Ecto neural progenitor cell (in vitro differentiated cells): ENCODE results near the gene TPI1.
"Not testable (repeated sequence)": the region's sequence is repeated elsewhere in the genome, so short reads cannot be mapped to it uniquely, and the experiment has no call there.

ENCODE experiments used
- DNase-seq: peaks from one replicate; pipeline ENCODE4 v3.0.0-alpha.2; 2018; ENCODE audit warnings: low spot score

TPI1 gene

DNA sequence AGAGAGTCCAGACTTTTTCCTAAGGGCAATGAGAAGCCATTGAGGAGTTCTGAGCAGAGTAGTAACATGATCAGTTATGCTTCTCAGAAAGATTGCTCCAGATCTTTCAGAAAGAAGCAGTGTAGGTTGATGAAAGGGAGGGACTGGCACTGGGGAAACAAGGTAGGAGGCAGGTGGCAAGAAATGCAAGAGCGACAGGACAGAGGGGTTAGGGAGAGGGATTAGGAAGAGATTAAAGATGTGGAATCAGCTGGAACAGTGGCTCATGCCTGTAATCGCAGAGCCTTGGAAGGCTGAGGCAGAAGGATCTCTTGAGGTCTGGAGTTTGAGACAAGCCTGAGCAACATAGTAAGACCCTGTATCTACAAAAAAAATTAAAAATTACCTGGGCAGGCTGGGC, 19.7 kb upstream of the TPI1 start:
- DNase-seq = no peak

DNA sequence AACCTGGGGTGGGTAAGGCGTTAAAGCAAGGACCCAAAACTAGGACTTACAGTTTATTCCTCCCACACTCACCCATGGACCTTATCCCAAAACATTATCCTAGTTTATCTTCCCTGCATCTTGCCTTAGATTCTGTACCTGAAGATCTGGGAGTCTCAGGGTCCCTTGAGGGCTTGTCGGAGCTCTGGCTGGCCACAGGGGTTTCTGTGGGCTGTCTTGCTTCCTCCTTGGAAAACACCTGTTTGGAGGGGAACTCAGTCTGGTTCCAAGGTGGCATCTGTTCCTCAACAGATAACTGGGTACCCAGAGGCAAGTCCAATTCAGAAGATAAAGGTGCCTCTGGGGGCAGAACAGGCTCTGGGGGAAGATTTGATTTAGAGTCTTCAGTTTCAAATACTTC, 17.9 kb upstream of the TPI1 start:
- DNase-seq = no peak

DNA sequence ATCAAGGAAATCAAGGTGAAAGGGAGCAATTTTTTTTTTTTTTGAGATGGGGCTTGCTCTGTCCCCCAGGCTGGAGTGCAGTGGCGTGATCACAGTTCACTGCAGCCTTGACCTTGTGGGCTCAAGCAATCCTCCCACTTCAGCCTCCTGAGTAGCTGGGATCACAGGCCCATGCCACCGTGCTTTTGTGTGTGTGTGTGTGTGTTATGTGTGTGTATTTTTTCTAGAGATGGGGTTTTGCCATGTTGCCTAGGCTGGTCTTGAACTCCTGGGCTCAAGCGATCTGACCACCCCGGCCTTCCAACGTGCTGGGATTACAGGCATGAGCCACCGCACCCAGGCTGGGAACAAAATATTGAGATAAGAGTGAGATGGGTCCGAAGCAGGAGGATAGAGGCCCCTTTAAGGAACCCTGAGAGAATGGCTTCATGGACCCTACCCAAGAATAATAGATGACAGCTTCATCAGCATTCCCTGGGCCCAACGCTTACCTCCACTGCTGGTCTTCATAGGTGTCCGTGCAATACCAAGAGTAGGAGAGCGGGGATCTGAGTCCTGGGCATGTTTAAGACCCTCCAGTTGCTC, 17.3 kb upstream of the TPI1 start:
- no peak for DNase-seq

DNA sequence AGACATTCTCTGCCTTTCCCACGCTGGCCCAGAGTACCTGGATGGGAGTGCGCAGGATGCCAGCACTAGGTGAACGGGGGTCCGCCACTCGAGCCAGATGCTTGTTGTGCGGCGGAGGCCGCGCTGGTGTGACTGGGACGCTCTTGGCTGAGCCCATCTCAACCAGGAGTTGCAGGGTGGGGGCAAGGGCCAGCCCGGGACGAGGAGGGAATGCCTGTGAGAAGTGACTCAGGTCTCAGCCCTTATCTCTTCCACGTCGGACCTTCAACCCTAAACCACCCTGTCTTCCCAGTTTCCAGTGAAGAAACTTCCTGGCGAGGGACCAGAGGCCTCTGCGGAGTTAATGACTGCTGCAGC, 16.6 kb upstream of the TPI1 start:
- DNase-seq = no peak

DNA sequence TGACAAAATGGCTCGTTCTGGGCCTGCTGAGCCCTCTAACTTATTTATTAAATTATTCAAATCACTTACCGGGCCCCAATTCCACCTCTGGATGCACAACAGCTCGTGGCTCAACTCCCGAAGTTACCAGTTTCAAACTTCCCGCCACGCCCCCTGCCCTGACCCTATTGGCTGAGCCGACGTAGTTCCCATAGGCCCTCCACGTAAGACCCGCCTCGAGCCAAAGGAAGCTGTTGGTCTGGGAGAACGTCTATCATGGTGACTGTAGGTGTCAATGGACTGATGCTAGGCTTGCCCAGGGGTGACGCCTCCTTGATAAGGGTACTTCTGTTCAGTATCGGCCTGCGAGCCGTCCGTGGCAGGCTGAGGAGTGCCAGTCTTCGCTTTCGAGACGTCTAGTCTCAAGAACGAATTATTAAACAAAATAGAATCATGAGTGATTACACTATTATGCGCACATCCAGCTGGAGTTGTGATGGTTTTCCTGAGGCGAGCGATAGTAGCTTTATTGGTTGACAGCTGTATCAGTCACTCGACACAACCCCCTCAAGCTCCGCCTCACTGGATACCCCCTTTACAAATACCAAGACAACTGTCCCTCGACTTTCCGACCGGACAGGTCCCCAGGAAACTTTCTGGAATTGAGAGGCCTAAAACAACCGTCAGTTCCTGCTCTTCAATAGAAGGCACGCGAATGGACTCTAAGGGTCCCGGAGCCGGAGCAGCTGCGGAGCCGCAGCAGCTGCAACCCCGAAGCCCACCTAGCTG, 16.0 kb upstream of the TPI1 start, which contains the start of gene CDCA3:
CDCA3 (minus strand) TSS at position 134 of the 768 bp plus-strand sequence. CDS start 334 bp downstream, outside the sequence.
- DNase-seq = peak; percentile 98

DNA sequence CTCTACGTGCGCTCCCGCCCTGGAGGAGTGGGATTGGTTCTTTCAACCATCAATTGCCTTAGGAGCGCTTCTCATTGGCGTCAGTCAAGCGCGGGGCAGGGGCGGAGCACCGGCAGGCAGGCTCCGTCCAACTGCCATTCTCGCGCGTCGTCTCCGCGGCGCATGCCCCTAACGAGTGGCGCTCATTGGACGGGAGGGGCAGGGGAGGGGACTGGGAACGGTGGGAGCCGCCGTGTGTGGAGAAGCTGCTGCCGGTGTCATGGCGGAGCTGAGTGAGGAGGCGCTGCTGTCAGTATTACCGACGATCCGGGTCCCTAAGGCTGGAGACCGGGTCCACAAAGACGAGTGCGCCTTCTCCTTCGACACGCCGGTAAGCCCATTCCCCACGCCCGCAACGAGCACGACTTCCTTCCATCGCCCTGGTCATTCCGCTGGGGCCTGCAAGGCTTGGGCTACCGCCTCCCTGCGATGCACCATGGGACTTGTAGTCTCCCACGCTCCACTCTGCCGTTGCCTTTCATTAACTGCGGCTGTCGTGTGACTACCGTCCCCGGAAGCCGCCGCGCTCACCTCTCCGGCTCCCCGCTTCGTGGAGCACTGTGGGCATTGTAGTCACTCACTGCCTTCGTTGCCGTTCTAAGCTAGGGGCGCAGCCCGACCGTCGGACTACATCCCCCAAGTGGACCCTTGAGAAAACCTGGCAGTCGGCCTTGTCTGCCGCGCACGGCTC, 15.2 kb upstream of the TPI1 start, which contains the start of gene USP5:
USP5 (plus strand) TSS at position 230 of the 730 bp plus-strand sequence; CDS start at position 260, 30 bp downstream.
- peak; percentile 100 for DNase-seq

DNA sequence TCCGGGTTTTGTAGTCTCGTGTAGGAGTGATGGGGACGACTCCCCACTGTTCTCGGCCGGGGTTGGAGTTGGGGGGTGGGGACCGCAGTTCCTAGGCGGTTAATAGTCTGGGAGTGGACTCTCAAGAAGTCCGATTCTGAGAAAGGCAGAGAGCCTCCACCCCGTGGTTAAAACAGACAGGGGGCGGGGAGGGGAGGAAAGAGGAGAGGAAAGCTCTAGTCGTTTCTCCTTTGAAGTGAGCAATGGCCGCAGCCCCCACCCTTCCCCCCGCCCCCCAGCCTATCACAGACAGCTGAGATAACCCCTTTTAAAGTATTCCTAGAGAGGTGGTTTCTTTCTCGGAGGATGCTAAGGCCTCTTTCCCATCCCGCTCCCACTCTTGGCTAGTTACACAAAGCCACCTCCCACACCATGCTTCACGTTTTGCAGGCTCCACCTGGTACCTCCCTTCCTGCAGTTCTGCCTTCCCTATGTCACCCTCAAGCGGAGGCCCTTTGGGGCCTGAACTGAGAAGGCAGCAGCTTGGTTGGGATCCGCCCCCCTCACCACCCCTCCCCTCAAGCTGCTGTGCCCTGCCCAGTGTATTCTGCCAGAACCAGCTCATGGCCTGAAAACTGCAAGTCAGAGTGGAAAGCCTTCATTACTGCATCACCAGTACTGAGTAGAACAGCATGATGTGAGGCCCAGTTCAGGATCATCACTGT, 14.5 kb upstream of the TPI1 start:
- DNase-seq = peak; percentile 74

DNA sequence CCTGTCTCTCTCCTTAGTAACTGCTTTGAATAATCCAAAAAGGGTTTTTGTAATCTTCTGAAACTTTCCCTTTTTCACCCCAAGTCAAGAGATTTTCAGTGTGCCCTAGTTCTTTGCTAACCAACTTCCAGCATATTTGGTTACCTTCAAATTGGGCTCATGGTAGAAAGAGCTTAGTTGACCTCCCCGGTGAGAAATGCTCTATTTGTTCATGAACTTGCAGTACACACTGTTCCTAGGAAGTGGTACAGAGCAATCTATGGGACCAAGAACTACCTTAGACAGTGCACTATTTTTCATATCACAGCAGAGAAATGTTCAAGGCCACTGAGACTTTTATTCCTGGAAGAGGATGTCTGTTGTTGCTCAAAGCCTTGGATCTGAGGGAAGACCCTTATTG, 13.7 kb upstream of the TPI1 start:
- DNase-seq = no peak

DNA sequence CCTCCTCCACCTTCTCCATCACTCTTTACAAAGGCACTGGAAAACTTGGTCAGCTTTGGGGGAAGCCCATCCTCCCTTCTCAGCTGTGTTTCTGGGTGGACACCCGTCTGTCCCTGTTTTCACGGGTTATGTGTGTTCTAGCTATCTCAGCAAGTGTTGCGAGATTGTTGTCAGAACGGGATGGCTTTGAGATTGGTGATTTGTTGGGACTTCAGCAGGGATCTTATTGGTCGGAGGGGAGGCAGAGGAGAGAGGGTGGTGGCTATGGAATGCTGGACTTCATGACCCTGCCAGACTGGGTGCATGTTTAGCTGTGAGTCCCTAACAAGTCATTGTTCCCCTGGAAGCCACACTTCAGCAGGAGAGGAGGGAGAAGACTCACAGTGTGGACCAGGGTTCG, 13.3 kb upstream of the TPI1 start:
- DNase-seq = no peak

DNA sequence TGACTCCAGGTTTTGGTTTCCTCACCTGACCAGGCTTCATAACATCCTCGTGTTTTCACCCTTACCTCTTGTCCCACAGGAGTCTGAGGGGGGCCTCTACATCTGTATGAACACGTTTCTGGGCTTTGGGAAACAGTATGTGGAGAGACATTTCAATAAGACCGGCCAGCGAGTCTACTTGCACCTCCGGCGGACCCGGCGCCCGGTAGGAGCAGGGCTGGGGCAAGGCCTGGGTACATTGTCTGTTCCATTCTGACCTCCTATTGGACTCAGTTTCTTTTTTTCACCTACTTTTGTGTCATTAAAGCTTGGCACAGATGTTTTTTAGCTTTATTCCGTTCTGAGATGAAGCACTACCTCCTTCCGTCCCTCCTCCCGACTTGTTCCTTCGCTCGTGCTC, 12.0 kb upstream of the TPI1 start:
- no peak for DNase-seq

DNA sequence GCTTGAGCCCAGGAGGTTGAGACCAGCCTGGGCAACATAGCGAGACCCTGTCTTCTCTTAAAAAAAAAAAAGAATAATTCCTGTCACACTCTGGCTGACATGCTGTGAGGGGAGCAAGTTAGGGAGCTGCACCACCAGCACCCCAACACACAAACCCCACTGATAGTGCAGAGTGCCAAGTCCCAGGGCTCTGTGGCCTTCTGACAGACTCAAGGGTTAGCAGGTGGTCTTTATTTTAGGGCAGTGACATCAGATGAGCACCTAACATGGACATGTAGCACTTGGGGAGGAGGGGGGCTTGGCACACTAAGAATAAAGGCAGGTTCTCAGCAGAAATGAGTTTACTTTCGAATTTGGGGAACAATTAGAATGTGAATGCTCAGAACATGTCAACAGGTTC, 8.5 kb upstream of the TPI1 start:
- DNase-seq = no peak

DNA sequence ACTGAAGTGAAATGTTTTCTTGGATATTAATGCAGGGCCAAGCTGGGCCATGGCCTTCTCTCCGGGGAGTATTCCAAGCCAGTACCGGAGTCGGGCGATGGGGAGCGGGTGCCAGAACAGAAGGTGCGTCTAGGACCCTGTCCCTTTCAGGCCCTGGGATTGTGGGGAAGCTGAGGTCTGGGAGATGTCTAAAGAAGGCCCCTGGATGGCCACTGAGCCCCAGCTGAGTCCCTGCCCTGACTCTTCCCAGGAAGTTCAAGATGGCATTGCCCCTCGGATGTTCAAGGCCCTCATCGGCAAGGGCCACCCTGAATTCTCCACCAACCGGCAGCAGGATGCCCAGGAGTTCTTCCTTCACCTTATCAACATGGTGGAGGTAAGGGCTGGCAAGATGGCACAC, 7.2 kb upstream of the TPI1 start:
- no peak for DNase-seq

DNA sequence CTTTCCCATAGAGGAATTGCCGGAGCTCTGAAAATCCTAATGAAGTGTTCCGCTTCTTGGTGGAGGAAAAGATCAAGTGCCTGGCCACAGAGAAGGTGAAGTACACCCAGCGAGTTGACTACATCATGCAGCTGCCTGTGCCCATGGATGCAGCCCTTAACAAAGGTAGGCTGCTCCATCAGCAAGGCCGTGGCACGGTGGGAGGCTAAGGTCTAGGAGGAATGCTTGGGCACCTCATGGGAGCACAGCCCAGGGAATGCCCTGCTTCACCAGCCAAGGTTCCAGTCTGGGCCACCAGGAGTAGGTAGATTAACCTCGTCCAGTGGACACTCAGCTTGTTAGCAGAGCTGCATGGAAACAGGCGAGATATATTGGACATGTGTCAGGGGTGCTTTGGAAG, 6.4 kb upstream of the TPI1 start:
- no peak for DNase-seq

DNA sequence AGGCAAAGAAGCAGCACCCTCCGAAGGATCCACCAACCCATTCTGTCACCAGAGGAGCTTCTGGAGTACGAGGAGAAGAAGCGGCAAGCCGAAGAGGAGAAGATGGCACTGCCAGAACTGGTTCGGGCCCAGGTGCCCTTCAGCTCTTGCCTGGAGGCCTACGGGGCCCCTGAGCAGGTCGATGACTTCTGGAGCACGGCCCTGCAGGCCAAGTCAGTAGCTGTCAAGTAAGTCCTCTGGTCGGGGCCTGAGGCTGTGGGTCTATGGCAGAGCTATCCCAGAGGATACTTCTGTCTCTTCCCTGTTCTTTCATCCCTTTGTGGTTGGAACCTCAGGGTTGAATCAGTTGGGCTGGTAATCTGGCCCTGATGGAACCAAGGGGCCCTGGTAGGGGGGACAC, 5.9 kb upstream of the TPI1 start:
- no peak for DNase-seq

DNA sequence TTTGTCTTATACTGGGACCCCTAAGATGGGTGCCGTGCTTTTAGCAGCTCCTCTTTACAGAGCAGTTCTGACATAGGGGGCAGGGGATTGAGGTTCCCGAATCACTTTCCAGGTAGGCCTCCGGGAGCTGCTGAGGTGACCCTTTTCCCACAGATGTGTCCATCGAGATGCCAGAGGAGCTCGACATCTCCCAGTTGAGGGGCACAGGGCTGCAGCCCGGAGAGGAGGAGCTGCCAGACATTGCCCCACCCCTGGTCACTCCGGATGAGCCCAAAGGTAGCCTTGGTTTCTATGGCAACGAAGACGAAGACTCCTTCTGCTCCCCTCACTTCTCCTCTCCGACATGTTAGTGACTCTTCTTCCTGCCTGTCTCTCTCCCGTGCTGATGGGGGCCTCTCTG, 4.3 kb upstream of the TPI1 start:
- DNase-seq = no peak

DNA sequence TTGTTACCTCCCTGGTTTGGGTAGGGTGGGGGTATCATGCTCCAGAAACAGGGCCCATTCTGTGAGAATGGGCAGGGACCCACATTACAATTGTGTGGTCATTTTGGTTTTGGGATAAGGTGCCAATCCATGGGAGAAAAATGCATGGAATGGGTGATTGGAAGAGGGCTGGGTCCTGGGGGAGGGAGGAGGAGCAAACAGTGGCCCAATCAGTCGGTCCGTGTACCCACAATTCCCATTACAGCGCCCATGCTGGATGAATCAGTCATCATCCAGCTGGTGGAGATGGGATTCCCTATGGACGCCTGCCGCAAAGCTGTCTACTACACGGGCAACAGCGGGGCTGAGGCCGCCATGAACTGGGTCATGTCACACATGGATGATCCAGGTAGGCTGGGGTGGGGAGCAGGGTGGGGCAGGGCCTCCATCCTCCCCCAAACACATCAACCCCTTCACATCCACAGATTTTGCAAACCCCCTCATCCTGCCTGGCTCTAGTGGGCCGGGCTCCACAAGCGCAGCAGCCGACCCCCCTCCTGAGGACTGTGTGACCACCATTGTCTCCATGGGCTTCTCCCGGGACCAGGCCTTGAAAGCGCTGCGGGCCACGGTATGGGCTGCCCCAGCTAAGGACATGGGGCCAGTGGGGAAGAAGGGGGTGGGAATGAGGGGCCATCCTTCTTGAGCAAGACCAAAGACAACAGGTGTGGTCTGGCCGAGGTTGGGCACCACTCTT, 3.6 kb upstream of the TPI1 start:
- DNase-seq = no peak

DNA sequence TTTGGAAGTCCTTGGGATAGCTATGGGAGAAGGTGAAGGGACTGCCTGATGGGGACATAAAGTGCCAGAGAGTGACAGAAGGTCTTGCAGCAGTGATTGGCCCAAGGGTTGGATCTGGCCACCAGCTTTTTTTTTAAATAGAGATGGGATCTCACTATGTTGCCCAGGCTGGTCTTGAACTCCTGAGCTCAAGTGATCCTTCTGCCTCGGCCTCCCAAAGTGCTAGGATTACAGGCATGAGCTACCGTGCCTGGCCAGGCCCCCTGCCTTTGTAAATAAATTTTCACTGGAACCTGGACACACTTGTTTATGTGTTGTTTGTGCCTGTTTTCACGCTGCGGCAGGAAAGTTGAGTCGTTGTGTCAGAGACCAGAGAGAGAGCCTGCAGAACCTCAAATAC, 2.0 kb upstream of the TPI1 start:
- DNase-seq = not testable (repeated sequence)

DNA sequence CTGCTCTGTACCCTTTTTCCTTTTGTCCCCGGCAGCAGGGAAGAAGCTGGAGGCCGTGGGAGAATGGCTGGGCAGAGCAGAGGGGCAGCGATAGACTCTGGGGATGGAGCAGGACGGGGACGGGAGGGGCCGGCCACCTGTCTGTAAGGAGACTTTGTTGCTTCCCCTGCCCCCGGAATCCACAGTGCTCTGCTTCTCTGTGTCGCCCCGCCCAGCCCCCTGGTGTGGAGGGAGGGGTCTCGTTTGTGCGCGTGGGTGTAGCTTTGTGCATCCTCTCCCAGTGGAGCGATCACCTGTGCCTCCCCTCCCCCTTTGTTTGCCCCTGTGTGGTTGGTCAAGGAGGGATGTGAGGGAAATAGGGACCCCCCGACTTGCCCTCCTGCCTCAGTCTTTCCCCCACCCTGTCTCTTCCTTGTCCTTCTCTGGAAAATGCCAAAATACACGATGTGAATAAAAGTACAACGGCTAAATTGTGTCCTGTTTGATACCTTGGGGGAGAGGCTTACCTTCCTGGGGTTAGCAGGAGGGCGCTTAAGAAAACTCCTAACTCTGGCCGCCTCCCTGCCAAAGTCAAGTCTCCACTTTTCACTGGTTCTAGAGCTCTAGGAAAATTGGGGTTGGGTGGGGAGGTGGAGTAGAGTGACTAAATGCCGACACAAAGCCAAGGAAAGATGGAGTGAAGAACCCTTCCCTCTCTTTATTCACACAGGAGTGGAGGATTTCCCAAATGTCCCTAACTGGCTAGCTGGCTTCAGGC, 990 bp upstream of the TPI1 start:
- DNase-seq = peak; percentile 56

DNA sequence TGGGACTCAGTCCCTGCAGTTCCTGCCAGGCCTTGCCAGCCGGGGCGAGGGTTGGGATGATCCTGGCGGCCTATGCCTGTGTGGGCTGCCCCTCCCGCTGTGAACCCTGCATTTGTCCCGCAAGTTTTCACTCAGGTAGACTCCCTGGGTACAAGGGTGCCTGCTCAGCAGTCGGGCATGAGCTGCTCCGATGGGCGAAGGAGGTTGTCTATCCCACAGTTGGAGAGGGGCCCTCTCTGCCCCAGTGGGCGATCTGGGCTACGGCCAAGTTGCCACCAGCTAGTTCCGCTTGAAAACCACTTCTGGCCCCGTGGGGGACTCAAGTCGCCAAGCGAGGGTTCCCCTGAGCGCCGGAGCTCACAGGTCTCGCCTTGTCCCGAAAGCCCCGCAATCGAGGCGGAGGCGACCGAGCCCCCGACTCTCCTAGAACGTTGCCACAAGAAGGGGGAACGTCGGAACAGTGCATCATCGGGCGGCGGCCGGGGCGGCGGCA, 365 bp upstream of the TPI1 start:
- no peak for DNase-seq

DNA sequence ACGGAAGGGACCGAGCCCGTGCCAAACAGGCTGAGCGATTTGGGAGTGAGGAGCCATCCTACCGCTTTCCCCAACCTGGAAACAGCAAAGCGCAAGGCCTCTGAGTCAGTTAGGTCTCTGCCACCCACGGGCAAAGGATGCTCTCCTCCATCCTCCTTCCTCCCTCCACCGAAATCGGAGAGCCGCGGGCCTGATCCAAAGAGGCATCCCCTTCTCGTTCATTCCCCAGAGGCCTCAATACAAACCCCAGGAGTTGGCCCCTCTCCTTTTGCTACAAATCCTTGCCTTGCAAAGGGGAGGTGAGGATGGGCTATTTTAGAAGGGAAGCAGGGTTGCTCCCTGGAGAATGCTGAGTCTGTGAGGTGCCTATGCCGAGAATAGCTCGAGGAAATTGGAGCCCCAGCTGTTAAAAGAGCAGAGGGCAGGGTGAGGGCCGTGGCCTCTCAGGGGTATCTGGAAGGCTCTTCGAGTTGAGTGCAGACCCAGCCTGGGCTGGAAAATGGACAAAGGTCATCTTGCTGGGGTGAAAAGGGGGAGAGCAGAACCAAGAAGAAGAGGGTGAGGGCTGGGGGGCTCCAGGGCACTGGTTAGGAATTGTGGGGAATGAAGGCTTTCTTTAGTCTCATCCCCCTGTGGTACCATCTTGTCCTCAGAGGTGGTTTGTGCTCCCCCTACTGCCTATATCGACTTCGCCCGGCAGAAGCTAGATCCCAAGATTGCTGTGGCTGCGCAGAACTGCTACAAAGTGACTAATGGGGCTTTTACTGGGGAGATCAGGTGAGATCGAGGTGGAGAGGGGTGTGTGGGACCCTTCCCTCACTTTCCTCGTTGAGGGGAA, 1.1 kb downstream of the TPI1 start:
- DNase-seq = peak; percentile 60
